Head of caudate nucleus (tissue), 42 donors: Measurements from ENCODE around the gene GPATCH3.
"Not testable (repeated sequence)": the region's sequence is repeated elsewhere in the genome, so short reads cannot be mapped to it uniquely, and the experiment has no call there.

ENCODE experiments used
- DNase-seq, 42 donors: peaks; one replicate each; pipeline versions ENCODE4 v3.0.0 to v3.0.0-alpha.2; 2020 to 2021; ENCODE audit warnings: mixed read lengths in 7 of 42
- intact Hi-C: fragments of 100-400 bp; cut with DNase I; formaldehyde crosslinking; loops from one replicate; pipeline ENCODE4 v1.15.0; 2022

GPATCH3 gene

GRCh38 chr1:26879793-26880192 lies 20.5 kb downstream of the GPATCH3 start:
- intact Hi-C loops: loop anchor here (5.0 to 10.0 kb wide), 3 partner anchors 67 to 275 kb away; no protein-coding TSS in a partner anchor
- no peak for DNase-seq

- intact Hi-C loops: loop anchor here (5.0 to 10.0 kb wide), 3 partner anchors 65 to 273 kb away; no protein-coding TSS in a partner anchor
- no peak for DNase-seq
These were observed 22.9 kb downstream of the GPATCH3 start for GRCh38 chr1:26877326-26877725.

GRCh38 chr1:26874896-26875295 lies 25.4 kb downstream of the GPATCH3 start:
- intact Hi-C loops: loop anchor here (5.0 to 10.0 kb wide), 3 partner anchors 63 to 270 kb away; no protein-coding TSS in a partner anchor
- no peak for DNase-seq

- intact Hi-C loops: loop anchor here (10.0 kb wide), 2 partner anchors 78 to 268 kb away; no protein-coding TSS in a partner anchor
- DNase-seq: not testable (repeated sequence)
These were observed 27.2 kb downstream of the GPATCH3 start for GRCh38 chr1:26873097-26873496.

- peak; percentile 89 to 98 (median 96) for DNase-seq
- intact Hi-C loops: no loop called here
These were observed 35.4 kb downstream of the GPATCH3 start for GRCh38 chr1:26864610-26865480.

GRCh38 chr1:26863685-26864077 lies 36.6 kb downstream of the GPATCH3 start:
- no peak for DNase-seq
- intact Hi-C loops: no loop called here

GRCh38 chr1:26862781-26863684 lies 37.2 kb downstream of the GPATCH3 start, which contains the start of gene SFN:
SFN (plus strand) TSS chr1:26863149; CDS start chr1:26863213, 64 bp downstream.
- peak in 37 of 42 donors; percentile 16 to 82 (median 49) for DNase-seq

GRCh38 chr1:26861889-26862378 lies 38.3 kb downstream of the GPATCH3 start:
- intact Hi-C loops: no loop called here
- DNase-seq: peak in 4 of 42 donors; percentile 33 to 66 (median 44)

More at GRCh38 chr1:26862781-26863684, 37.2 kb downstream of the GPATCH3 start, which contains the start of gene SFN:
- intact Hi-C loops: no loop called here

- DNase-seq: no peak
These were observed 39.0 kb downstream of the GPATCH3 start for GRCh38 chr1:26861286-26861701.

GRCh38 chr1:26858891-26859640 lies 41.2 kb downstream of the GPATCH3 start:
- intact Hi-C loops: no loop called here

More at GRCh38 chr1:26861286-26861701, 39.0 kb downstream of the GPATCH3 start:
- intact Hi-C loops: no loop called here

GRCh38 chr1:26858160-26858559 lies 42.1 kb downstream of the GPATCH3 start:
- no peak for DNase-seq
- intact Hi-C loops: no loop called here

More at GRCh38 chr1:26858891-26859640, 41.2 kb downstream of the GPATCH3 start:
- DNase-seq: no peak

- no peak for DNase-seq
- intact Hi-C loops: no loop called here
These were observed 42.7 kb downstream of the GPATCH3 start for GRCh38 chr1:26857473-26858060.

- intact Hi-C loops: no loop called here
- no peak for DNase-seq
These were observed 43.4 kb downstream of the GPATCH3 start for GRCh38 chr1:26856604-26857469.

- DNase-seq: no peak
- intact Hi-C loops: no loop called here
These were observed 44.1 kb downstream of the GPATCH3 start for GRCh38 chr1:26856181-26856580.

GRCh38 chr1:26855636-26856035 lies 44.6 kb downstream of the GPATCH3 start:
- DNase-seq: no peak
- intact Hi-C loops: no loop called here

- DNase-seq: no peak
- intact Hi-C loops: no loop called here
These were observed 45.4 kb downstream of the GPATCH3 start for GRCh38 chr1:26854906-26855305.

- intact Hi-C loops: no loop called here
- DNase-seq: no peak
These were observed 46.7 kb downstream of the GPATCH3 start for GRCh38 chr1:26853600-26853999.
